Thoracic aorta (tissue), 2 donors: Measurements from ENCODE around the gene SEMA4D. TPM values are rescaled to one million over a fixed set of nuclear protein-coding genes. Genes with fewer than 3 reads are reported as not detected.

ENCODE experiments used
- ATAC-seq: fragments of 150-250 bp; one replicate; pipeline ENCODE4 v1.8.0; 2017; ENCODE audit warnings: low read depth; ENCODE audit not compliant: insufficient number of reproducible peaks, low FRiP score
- DNase-seq: peaks from one replicate; pipeline ENCODE4 v3.0.0-alpha.2; 2020; ENCODE audit warnings: low spot score
- H3K27ac ChIP-seq, 2 donors: fragments of 200-600 bp; sonication (generic); 1 replicate in 1 of 2; 2 replicates in 1 of 2; pipeline ENCODE4 v1.5.1; 2016; ENCODE audit warnings: mild to moderate bottlenecking in 2 of 2, moderate library complexity in 2 of 2
- H3K27me3 ChIP-seq: fragments of 200-600 bp; sonication (generic); replicated peaks from 2 replicates; pipeline ENCODE4 v1.6.0; 2016; ENCODE audit warnings: mild to moderate bottlenecking; ENCODE audit not compliant: insufficient read depth
- H3K36me3 ChIP-seq: fragments of 200-600 bp; sonication (generic); one replicate; pipeline ENCODE4 v1.5.1; 2016
- H3K4me1 ChIP-seq, 2 donors: fragments of 200-600 bp; sonication (generic); 1 replicate in 1 of 2; 2 replicates in 1 of 2; pipeline versions ENCODE4 v1.5.1 to v1.6.0; 2016; ENCODE audit warnings: low read depth in 2 of 2, mild to moderate bottlenecking in 1 of 2; ENCODE audit not compliant: control insufficient read depth in 1 of 2
- H3K4me3 ChIP-seq: fragments of 200-600 bp; sonication (generic); 2 replicates; pipeline ENCODE4 v1.5.1; 2016; ENCODE audit warnings: mild to moderate bottlenecking
- H3K9me3 ChIP-seq: fragments of 200-600 bp; sonication (generic); 2 replicates; pipeline ENCODE4 v1.5.1; 2016
- CTCF ChIP-seq: fragments of 200-600 bp; sonication (generic); IDR thresholded peaks from one replicate; pipeline ENCODE4 v1.5.1; 2019; ENCODE audit warnings: antibody characterized with exemption
- total RNA-seq, 2 donors: library from RNA; depleted of rRNA; stranded (reverse); fragments of >200 nt; gene quantifications; one replicate each; pipeline versions ENCODE4 v1.1.0 to v1.2.3, GENCODE V29; 2016

The SEMA4D gene
- total RNA-seq, 2 donors from 2014 or later, result 16.9 to 20.2 TPM

GRCh38 chr9:89453452-89453851 is 44.5 kb downstream of the SEMA4D start:
- ATAC-seq (no peak), DNase-seq (no peak)
- no peak overlapping the region for H3K27ac ChIP-seq

GRCh38 chr9:89452561-89452960 is 45.4 kb downstream of the SEMA4D start:
- Histone ChIP-seq H3K4me3 (no peak overlapping the region), H3K27me3 (no peaks in the 10 kb centered on the region), H3K4me1 (no peaks in the 10 kb centered on the region), H3K9me3 (no peaks in the 10 kb centered on the region), H3K27ac (no peak overlapping the region), H3K36me3 (no peaks in the 10 kb centered on the region)
- no peak for TF ChIP-seq CTCF
- DNase-seq (no peak), ATAC-seq (no peak)

More at GRCh38 chr9:89453452-89453851, 44.5 kb downstream of the SEMA4D start:
- Histone ChIP-seq H3K27me3 (no peaks in the 10 kb centered on the region), H3K4me3 (no peak overlapping the region), H3K9me3 (no peaks in the 10 kb centered on the region), H3K4me1 (no peaks in the 10 kb centered on the region), H3K36me3 (no peaks in the 10 kb centered on the region)
- TF ChIP-seq CTCF, result no peak

GRCh38 chr9:89450213-89450612 is 47.7 kb downstream of the SEMA4D start:
- H3K4me1 ChIP-seq, result no peaks in the 10 kb centered on the region
- no peak for DNase-seq
- H3K9me3 ChIP-seq, result no peaks in the 10 kb centered on the region
- H3K4me3 ChIP-seq, result no peak overlapping the region
- TF ChIP-seq CTCF, result no peak
- ATAC-seq, result no peak
- H3K36me3 ChIP-seq, result no peaks in the 10 kb centered on the region
- no peaks in the 10 kb centered on the region for H3K27me3 ChIP-seq
- no peak overlapping the region for H3K27ac ChIP-seq

GRCh38 chr9:89449261-89449671 is 48.6 kb downstream of the SEMA4D start:
- Histone ChIP-seq H3K4me3 (no peak overlapping the region), H3K27ac (no peak overlapping the region), H3K27me3 (no peaks in the 10 kb centered on the region), H3K4me1 (no peaks in the 10 kb centered on the region), H3K9me3 (no peaks in the 10 kb centered on the region), H3K36me3 (no peaks in the 10 kb centered on the region)
- no peak for DNase-seq
- TF ChIP-seq CTCF, result no peak
- ATAC-seq, result no peak

GRCh38 chr9:89448821-89449220 is 49.1 kb downstream of the SEMA4D start:
- no peaks in the 10 kb centered on the region for H3K4me1 ChIP-seq
- TF ChIP-seq CTCF, result no peak
- no peak overlapping the region for H3K27ac ChIP-seq
- no peaks in the 10 kb centered on the region for H3K36me3 ChIP-seq
- H3K4me3 ChIP-seq, result no peak overlapping the region
- no peaks in the 10 kb centered on the region for H3K27me3 ChIP-seq
- DNase-seq, result no peak
- H3K9me3 ChIP-seq, result no peaks in the 10 kb centered on the region
- no peak for ATAC-seq
